Neural cell (in vitro differentiated cells): ENCODE results near the gene STMN3.

ENCODE experiments used
- CTCF ChIP-seq: fragments of 450-650 bp; IDR thresholded peaks from 2 replicates; pipeline ENCODE4 v1.5.1; 2014; ENCODE audit warnings: antibody characterized with exemption, mild to moderate bottlenecking, moderate library complexity; ENCODE audit not compliant: poor library complexity, severe bottlenecking
- SMC3 ChIP-seq: fragments of 450-650 bp; conservative IDR thresholded peaks from 2 replicates; pipeline ENCODE4 v1.6.1; 2014; ENCODE audit warnings: antibody characterized with exemption, mild to moderate bottlenecking, moderate library complexity; ENCODE audit not compliant: poor library complexity
- TAF1 ChIP-seq: IDR thresholded peaks from 2 replicates; pipeline ENCODE4 v1.6.1; 2012; ENCODE audit warnings: low read depth

- TF ChIP-seq CTCF (no peak), SMC3 (no peak), TAF1 (no peak)
These were observed 59.1 kb downstream of the STMN3 start for GRCh38 chr20:63594043-63594561.
